CD4-positive, alpha-beta T cell treated with Interleukin-17A for 4 hours (primary cell): ENCODE measurements around the gene CELF6.

Experiments
- DNase-seq: peaks from one replicate; pipeline ENCODE4 v3.0.0-alpha.2; 2020; ENCODE audit warnings: mixed read lengths

CELF6 gene

GRCh38 chr15:72319985-72320671 is at the start of gene CELF6:
Gene CELF6, minus strand, starts transcription at chr15:72320157. Its CDS starts 283 bp downstream, at chr15:72319874.
- peak; percentile 74 for DNase-seq

- no peak for DNase-seq
These were observed 48.9 kb upstream of the CELF6 start for GRCh38 chr15:72368899-72369298.

- no peak for DNase-seq
These were observed 48.4 kb upstream of the CELF6 start for GRCh38 chr15:72368325-72368724.

- DNase-seq: peak; percentile 33
These were observed 45.9 kb upstream of the CELF6 start for GRCh38 chr15:72365844-72366243.

GRCh38 chr15:72361176-72361575 is 41.2 kb upstream of the CELF6 start:
- no peak for DNase-seq

- no peak for DNase-seq
These were observed 38.8 kb upstream of the CELF6 start for GRCh38 chr15:72358650-72359171.

GRCh38 chr15:72358121-72358520 is 38.2 kb upstream of the CELF6 start:
- DNase-seq: no peak

GRCh38 chr15:72354496-72354895 is 34.5 kb upstream of the CELF6 start:
- DNase-seq: no peak

GRCh38 chr15:72353266-72353665 is 33.3 kb upstream of the CELF6 start:
- DNase-seq: no peak

- DNase-seq: no peak
These were observed 25.8 kb upstream of the CELF6 start for GRCh38 chr15:72345806-72346205.

GRCh38 chr15:72345280-72345679 is 25.3 kb upstream of the CELF6 start:
- no peak for DNase-seq

GRCh38 chr15:72344602-72345001 is 24.6 kb upstream of the CELF6 start:
- DNase-seq: no peak

GRCh38 chr15:72342385-72342784 is 22.4 kb upstream of the CELF6 start:
- DNase-seq: peak; percentile 62

GRCh38 chr15:72341361-72341760 is 21.4 kb upstream of the CELF6 start:
- no peak for DNase-seq

GRCh38 chr15:72340366-72340765 is 20.4 kb upstream of the CELF6 start:
- DNase-seq: no peak

- no peak for DNase-seq
These were observed 19.8 kb upstream of the CELF6 start for GRCh38 chr15:72339777-72340177.

- no peak for DNase-seq
These were observed 18.8 kb upstream of the CELF6 start for GRCh38 chr15:72338617-72339321.

- no peak for DNase-seq
These were observed 18.2 kb upstream of the CELF6 start for GRCh38 chr15:72338148-72338547.

- no peak for DNase-seq
These were observed 14.9 kb upstream of the CELF6 start for GRCh38 chr15:72334842-72335241.

GRCh38 chr15:72331021-72331420 is 11.1 kb upstream of the CELF6 start:
- no peak for DNase-seq

GRCh38 chr15:72323752-72324151 is 3.8 kb upstream of the CELF6 start:
- no peak for DNase-seq

- DNase-seq: peak; percentile 67
These were observed 485 bp downstream of the CELF6 start for GRCh38 chr15:72319360-72319984.

- no peak for DNase-seq
These were observed 1.5 kb downstream of the CELF6 start for GRCh38 chr15:72318408-72318942.
